ENCODE data around the gene DHRS7C. TPM values are rescaled to one million over a fixed set of nuclear protein-coding genes. Genes with fewer than 3 reads are reported as not detected.

The DHRS7C gene
- polyA plus RNA-seq, 3 donors = not detected

DNA sequence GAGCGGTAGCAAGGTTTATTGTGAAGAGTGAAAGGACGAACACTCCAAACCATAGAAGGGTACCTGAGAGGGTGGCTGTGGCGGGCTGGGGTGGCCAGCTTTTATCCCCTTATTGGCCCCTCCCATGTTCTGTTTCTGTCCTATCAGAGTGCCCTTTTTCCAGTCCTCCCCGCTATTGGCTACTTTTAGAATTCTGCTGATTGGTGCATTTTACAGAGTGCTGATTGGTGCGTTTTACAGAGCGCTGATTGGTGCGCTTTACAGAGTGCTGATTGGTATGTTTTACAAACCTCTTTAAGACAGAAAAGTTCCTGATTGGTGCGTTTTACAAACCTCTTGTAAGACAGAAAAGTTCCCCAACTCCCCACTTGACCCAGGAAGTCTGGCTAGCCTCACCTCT lies 18.0 kb upstream of the DHRS7C start:
- TF ChIP-seq CTCF (IDR thresholded peaks at IDR 0.05) = no peak
- H4K20me1 ChIP-seq (ENCODE audit: insufficient read depth, low read length) = no peaks in the 10 kb centered on the region
- no peaks in the 10 kb centered on the region for H3K9me3 ChIP-seq (replicated peaks in 1 of 2; ENCODE audit: control insufficient read depth in 1 of 2, insufficient read depth in 1 of 2, low read length in 2 of 2)
- H3K36me3 Mint-ChIP-seq = no peaks in the 10 kb centered on the region
- H3K36me3 ChIP-seq (replicated peaks in 1 of 2; ENCODE audit: control insufficient read depth in 1 of 2, insufficient read depth in 2 of 2, low read length in 2 of 2) = no peaks in the 10 kb centered on the region
- H3K27ac Mint-ChIP-seq = no peak overlapping the region
- H3K27me3 Mint-ChIP-seq (ENCODE audit: low read depth in 3 of 3) = peaks cover 0 to 4% (median 4%) of the 10 kb centered on the region in 3 donors
- H3K4me3 Mint-ChIP-seq = no peak overlapping the region
- H3K4me1 ChIP-seq (ENCODE audit: control insufficient read depth in 1 of 2, insufficient read depth in 2 of 2, low read length in 2 of 2) = no peaks in the 10 kb centered on the region
- H3K4me2 ChIP-seq (replicated peaks; ENCODE audit: extremely low read depth, low read length, poor library complexity, severe bottlenecking) = no peak overlapping the region
- H3K27ac ChIP-seq (ENCODE audit: low read depth in 1 of 2, low read length in 2 of 2) = no peak overlapping the region
- no peak overlapping the region for H3K9ac ChIP-seq (ENCODE audit: insufficient read depth, low read length, poor library complexity, severe bottlenecking)
- H3K4me1 Mint-ChIP-seq = no peaks in the 10 kb centered on the region
- intact Hi-C loops (cut with micrococcal nuclease) = loop anchor here in 1 of 2 donors (10.0 kb wide), 1 partner anchor 65 kb away; no protein-coding TSS in a partner anchor
- no peaks in the 10 kb centered on the region for H3K27me3 ChIP-seq (ENCODE audit: control insufficient read depth in 2 of 2, insufficient read depth in 2 of 2, low read length in 2 of 2)
- no CpG with 5 or more reads among the region's 8 CpGs for WGBS (ENCODE audit: insufficient coverage)
- H3K79me2 ChIP-seq (ENCODE audit: insufficient read depth, low read length) = no peaks in the 10 kb centered on the region
- no peak for DNase-seq
- peaks cover 0 to 7% (median 4%) of the 10 kb centered on the region in 7 donors for H3K9me3 Mint-ChIP-seq
- H3K4me3 ChIP-seq (replicated peaks in 1 of 3; ENCODE audit: low read depth in 2 of 3, low read length in 3 of 3) = no peak overlapping the region
- no peak overlapping the region for H2AFZ ChIP-seq (ENCODE audit: insufficient read depth, low read depth, low read length, poor library complexity, severe bottlenecking)

GRCh38 chr17:9806699-9807098 lies 15.3 kb upstream of the DHRS7C start:
- H3K9me3 Mint-ChIP-seq = peaks cover 0 to 7% (median 2%) of the 10 kb centered on the region in 7 donors
- intact Hi-C loops (cut with micrococcal nuclease) = loop anchor here in 1 of 2 donors (10.0 kb wide), 1 partner anchor 62 kb away; no protein-coding TSS in a partner anchor

More at GRCh38 chr17:9806699-9807098, 15.3 kb upstream of the DHRS7C start:
- Mint-ChIP-seq H3K4me3 (no peak overlapping the region), H3K27ac (no peak overlapping the region), H3K36me3 (no peaks in the 10 kb centered on the region), H3K4me1 (no peaks in the 10 kb centered on the region), H3K27me3 (ENCODE audit: low read depth in 3 of 3) (peaks cover 0 to 4% (median 3%) of the 10 kb centered on the region in 3 donors)
- H3K4me2 ChIP-seq (replicated peaks; ENCODE audit: extremely low read depth, low read length, poor library complexity, severe bottlenecking) = no peak overlapping the region
- no peaks in the 10 kb centered on the region for H3K4me1 ChIP-seq (ENCODE audit: control insufficient read depth in 1 of 2, insufficient read depth in 2 of 2, low read length in 2 of 2)
- H2AFZ ChIP-seq (ENCODE audit: insufficient read depth, low read depth, low read length, poor library complexity, severe bottlenecking) = no peak overlapping the region
- no peaks in the 10 kb centered on the region for H3K36me3 ChIP-seq (replicated peaks in 1 of 2; ENCODE audit: control insufficient read depth in 1 of 2, insufficient read depth in 2 of 2, low read length in 2 of 2)
- WGBS (ENCODE audit: insufficient coverage) = 100% methylated on average over 1 of the region's 6 CpGs
- no peak for DNase-seq
- H3K79me2 ChIP-seq (ENCODE audit: insufficient read depth, low read length) = no peaks in the 10 kb centered on the region
- no peak overlapping the region for H3K9ac ChIP-seq (ENCODE audit: insufficient read depth, low read length, poor library complexity, severe bottlenecking)
- H3K4me3 ChIP-seq (replicated peaks in 1 of 3; ENCODE audit: low read depth in 2 of 3, low read length in 3 of 3) = no peak overlapping the region
- H3K27me3 ChIP-seq (ENCODE audit: control insufficient read depth in 2 of 2, insufficient read depth in 2 of 2, low read length in 2 of 2) = peaks cover 0 to 2% of the 10 kb centered on the region in 2 donors
- TF ChIP-seq CTCF (IDR thresholded peaks at IDR 0.05) = no peak
- no peak overlapping the region for H3K27ac ChIP-seq (ENCODE audit: low read depth in 1 of 2, low read length in 2 of 2)
- no peaks in the 10 kb centered on the region for H4K20me1 ChIP-seq (ENCODE audit: insufficient read depth, low read length)
- H3K9me3 ChIP-seq (replicated peaks in 1 of 2; ENCODE audit: control insufficient read depth in 1 of 2, insufficient read depth in 1 of 2, low read length in 2 of 2) = no peaks in the 10 kb centered on the region

Measured in CD14-positive monocyte (primary cell).